Kidney glomerular epithelial cell (primary cell): ENCODE measurements around the gene CLSTN2.

Experiments used
- DNase-seq: peaks from one replicate; lab custom pipeline; 2025; lab: John Stamatoyannopoulos, UW

The CLSTN2 gene

DNA sequence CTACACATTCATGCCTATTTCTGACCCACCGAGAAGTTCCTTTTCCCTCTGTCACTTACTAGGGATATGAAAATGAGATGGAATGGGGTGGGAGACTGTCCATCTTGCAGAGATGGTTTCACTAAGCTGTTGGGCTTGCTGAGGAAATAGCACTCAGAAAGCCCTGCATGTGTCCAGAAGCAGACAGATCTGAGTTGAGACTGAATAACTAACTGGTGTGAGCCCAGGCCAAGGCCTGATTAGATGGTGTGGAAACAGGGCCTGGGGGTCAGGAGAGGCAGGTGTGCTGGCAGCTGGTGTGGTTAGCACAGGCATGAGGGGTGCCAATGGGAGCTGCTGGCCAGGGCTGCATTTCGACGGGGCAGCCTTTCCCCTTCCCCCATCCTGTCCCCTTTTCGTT, 72.1 kb downstream of the CLSTN2 start:
- DNase-seq: no peak

DNA sequence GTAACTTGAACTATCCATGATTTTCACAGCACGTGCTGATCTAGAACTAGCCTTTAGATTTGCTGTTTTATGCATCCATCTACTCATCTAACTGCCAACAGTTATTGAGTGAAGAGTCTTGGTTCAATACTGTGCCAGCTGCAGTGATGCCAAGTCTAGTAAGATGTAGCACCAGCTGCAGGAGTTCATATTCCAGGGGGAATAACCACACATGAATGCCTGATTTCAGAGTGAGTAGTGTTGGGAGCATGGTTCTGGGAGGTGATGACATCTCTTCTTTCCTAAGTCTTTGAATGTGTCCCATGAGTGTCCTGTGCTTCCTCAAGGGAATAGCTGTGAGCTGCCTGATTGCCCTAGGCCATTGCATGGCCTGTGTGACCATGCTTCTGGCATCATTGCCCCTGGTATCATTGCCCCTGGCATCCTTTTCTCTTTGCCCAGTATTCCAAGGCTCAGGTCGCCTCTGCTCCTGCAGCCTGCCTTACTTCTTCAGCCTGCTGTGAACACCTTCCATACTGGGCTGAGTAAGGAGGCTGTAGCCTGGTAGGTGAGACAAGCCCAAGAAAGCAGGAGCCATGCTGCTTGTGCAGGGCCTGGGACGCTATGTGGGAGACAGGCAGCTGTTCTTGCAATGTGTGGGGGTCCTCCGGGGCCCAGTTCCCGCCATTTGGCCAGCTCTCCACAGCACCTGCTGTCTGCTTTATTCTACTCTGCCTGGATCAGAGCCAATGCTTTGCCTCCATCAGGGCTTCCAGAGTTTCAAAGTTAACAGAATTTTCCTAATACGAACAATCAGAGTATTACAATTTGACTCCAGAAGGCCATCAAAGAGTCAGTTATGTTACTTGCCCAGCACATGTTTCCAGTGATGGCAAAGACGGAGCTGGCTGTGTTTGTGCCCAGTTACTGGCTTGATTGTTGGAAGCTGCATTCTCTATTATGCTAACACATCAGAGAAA, 73.2 kb downstream of the CLSTN2 start:
- DNase-seq: no peak

GRCh38 chr3:140010391-140010790, 75.4 kb downstream of the CLSTN2 start:
- DNase-seq: no peak

DNA sequence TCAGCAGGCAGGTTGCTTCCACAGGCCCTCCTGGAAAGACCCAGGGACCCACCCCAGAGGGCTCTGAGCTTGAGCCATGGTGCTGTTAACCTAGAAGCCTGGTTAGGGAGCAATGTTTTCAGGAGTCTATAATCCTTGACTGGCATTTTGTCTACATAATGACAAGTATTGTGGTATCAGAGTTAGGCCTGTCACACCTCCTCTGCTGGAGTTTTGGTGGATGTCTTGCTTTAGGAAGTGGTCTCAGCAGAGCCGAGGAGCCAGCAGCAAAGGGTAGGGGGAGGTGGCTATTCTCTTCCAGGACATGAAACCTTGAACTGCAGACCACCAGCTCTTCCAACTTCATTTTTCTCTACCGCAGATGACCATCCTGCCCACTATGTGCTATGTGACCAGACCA, 76.1 kb downstream of the CLSTN2 start:
- no peak for DNase-seq

GRCh38 chr3:140011611-140012277, 76.8 kb downstream of the CLSTN2 start:
- no peak for DNase-seq

GRCh38 chr3:140013220-140013619, 78.2 kb downstream of the CLSTN2 start:
- DNase-seq: no peak

DNA sequence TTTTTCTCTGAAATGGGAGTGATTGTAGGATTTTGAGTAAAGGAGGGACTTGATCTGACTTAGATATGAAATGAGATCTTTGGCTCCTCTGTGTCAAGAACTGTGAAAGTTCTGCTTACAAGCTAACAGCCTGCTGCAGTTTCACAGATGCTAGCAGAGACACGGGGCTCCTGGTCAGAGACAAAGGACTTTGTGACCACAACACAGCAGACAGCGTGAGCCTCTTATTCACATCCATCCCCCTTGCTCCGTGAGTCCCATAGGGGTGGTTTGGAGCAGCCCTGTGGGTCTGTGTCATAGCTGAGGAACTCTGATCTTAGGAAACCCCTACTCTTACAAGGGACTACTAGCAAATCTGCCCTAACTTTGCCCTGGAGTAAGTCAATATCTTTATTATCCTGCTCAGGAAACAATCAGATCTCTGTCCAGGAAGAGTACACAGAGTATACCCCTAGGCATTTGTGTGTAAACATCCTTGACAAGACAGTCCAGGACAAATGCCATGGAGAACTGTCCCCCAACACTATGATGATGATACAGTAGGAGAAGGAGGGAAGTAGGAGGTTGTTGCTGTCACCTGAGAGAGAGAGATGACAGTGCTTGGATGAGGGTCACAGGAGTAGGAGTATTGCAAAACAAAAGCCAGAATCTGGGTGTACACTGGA, 80.0 kb downstream of the CLSTN2 start:
- no peak for DNase-seq

- no peak for DNase-seq
Observed at GRCh38 chr3:140015741-140016140, 80.8 kb downstream of the CLSTN2 start.

DNA sequence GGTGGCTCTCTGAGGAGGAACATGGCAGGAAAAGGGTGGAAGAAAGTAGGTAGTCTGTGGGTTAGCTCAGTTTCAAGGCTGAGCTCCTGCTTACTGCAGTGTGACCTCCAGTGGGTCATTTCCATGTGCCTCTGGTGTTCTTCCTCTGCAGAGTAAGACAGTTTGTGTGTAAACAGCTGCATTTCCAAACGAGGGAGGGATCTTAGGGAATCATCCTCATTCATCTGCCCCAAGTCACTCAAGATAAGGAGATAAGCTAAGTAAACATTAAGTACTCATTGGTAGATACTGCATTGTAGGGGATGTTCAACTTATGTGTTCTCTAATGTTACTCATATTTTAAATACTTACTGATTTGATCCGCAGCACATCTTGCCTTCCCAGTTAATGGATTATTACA, 83.6 kb downstream of the CLSTN2 start:
- DNase-seq: no peak

GRCh38 chr3:140019946-140020345, 85.0 kb downstream of the CLSTN2 start:
- no peak for DNase-seq

- no peak for DNase-seq
Observed at GRCh38 chr3:140020541-140020940, 85.6 kb downstream of the CLSTN2 start.

DNA sequence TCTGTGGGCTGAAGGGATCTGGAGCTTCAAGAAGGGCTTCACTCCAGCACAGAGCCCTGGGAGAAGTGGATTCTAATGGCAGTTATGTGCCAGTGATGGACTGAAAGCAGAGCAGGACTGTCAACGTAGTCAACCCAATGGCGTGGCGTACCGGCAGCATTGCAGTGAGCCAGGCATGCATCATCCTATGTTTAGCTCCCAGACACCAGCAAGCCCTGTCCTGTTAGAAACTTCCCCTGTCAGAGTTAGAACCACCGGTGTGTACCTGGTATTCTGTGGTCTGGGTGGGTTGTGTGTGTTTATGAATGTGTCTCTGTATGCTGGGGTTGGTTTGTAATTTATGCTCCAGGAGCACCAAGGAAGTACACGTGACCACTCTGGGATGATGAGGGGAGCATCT, 86.3 kb downstream of the CLSTN2 start:
- DNase-seq: no peak

GRCh38 chr3:140022066-140022770, 87.2 kb downstream of the CLSTN2 start:
- DNase-seq: no peak

DNA sequence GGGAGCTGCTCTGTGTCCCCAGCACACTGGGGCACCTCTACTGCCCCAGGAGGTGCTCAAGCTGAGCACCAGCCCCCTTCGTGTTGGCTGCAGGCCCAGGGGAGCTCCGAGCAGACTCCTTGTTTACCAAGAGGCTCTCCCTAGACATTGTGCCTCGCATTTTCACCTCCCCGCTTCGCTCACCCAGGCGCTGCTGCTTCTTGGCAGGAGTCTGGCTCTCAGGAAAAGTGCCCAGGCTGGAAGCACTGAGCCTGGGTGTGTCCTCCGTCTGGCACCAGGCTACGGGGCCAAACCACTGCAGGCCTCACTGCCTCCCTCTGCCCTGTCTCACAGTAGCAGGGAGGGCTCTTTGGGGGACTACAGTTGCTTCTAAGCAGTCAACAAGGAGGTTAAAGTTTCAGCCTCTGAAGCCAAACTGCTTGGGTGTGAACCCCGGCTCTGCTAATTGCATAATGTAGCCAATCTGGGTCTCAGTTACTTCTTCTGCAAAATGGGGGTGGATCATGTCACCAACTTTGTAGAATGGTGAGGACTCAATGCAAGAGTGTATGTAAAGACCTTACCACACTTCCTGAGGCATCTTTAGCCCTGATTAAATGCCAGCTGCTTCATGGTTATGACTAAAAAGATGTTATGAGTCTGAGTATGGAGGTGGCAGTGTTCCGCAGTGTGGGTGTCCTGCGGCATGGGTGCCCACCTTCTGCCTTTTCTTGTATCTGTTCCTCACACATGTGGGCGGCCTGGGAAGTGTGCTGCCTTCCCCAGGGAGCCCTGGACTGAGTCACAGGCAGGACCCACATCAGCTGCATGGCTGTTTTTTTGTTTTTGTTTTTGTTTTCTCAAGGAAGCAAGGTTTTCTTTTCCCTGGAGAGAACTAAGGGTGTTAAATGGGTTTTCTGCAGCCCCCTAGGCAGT, 88.9 kb downstream of the CLSTN2 start:
- DNase-seq: peak; percentile 32

GRCh38 chr3:140031170-140031569, 96.2 kb downstream of the CLSTN2 start:
- no peak for DNase-seq

DNA sequence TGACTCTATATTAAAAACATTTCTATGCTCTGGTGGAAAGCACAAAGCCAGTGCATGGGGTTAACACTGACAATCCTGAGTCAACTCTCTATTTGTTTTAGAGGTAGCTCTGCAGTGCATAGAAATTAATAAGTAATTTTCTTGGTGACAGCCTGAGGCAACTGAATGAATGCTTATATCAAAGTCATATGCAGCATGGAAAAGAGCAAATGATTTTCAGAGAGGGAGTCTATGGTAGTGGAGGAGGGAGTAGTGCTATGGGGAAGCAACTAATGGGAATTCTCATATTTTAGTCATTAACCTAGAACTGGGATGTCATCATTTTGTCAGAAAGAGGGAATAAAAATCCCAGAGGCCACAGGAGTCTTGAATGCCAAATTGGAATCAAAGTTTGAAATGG, 99.1 kb downstream of the CLSTN2 start:
- DNase-seq: no peak

- DNase-seq: no peak
Observed at GRCh38 chr3:140035871-140036270, 100.9 kb downstream of the CLSTN2 start.

GRCh38 chr3:140050396-140050795, 115.4 kb downstream of the CLSTN2 start:
- DNase-seq: no peak

DNA sequence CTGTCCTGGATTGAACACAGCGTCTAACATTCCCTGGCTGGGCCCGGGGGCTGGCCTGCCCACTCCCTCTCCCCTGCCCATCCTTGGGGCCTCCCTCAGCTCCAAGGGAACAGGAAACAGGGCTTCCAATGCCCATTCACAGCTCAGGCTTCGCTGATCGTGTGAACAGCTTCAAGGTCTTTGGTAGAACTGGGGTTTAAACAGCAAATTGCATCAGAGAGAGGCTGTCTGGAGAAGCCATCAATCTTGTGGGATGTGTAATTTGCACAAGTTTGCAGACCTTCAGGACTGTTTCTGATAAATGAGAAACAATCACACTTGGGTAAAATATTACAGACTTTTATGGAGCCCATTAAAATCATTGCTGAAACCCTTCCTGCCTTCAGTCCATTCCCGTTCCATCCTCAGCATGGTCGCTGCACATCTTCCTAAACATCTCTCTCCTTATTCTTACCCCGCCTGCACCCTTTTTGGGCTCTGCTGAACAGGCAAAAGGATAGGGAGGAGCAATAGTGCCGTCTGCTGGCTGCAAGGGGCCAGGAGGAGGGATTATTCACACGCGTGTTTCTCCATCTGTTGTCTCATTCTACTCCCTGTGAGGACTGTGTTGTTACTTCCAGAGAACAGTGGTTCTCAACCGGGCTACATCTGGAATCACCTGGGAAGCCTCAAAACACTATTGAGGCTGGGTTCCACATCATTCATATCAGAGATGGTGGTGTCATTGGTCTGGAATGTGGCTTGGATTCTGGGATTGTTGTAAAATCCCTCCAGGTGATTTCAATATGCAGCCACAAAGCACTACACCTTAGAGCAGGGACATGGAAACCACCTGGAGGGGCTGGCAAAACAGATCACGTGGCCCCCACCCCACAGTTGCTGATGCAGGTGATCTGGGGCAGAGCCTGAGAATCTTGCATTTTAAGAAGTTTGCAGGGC, 116.3 kb downstream of the CLSTN2 start:
- DNase-seq: no peak
